ENCODE measurements around the gene SH3BGRL2. TPM values are rescaled to one million over a fixed set of nuclear protein-coding genes. Genes with fewer than 3 reads are reported as not detected.
A peak's percentile ranks its signal among the peaks of the same experiment; 100 is the strongest.

SH3BGRL2 gene
- total RNA-seq, 1 experiment from 2014 or later = 13.5 TPM

DNA sequence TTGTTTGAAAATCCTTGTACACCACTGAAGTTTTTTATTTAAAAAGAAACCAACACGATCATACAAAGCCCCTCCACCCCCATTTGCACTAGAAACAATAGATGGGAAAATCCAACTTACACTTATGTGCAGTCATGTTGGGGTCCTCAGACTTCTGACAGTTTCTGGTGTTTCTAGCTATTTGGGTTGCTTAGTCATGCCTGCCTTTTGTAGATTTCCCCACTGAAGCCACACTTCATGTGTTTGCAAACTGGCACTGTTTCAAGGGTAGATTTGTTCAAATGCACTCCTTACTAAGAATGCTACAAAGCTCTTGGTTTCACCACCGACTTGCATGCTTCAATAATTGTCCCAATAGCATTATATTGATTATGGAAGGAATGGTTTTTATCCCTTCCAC is 1.5 kb downstream of the SH3BGRL2 start:
- no peak for DNase-seq (ENCODE audit: low spot score)
- TF ChIP-seq, protein P1, sequence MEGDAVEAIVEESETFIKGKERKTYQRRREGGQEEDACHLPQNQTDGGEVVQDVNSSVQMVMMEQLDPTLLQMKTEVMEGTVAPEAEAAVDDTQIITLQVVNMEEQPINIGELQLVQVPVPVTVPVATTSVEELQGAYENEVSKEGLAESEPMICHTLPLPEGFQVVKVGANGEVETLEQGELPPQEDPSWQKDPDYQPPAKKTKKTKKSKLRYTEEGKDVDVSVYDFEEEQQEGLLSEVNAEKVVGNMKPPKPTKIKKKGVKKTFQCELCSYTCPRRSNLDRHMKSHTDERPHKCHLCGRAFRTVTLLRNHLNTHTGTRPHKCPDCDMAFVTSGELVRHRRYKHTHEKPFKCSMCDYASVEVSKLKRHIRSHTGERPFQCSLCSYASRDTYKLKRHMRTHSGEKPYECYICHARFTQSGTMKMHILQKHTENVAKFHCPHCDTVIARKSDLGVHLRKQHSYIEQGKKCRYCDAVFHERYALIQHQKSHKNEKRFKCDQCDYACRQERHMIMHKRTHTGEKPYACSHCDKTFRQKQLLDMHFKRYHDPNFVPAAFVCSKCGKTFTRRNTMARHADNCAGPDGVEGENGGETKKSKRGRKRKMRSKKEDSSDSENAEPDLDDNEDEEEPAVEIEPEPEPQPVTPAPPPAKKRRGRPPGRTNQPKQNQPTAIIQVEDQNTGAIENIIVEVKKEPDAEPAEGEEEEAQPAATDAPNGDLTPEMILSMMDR (conservative IDR thresholded peaks at IDR 0.05; ENCODE audit: low read depth, low read length) = no peak
- TF ChIP-seq EZH2 (IDR thresholded peaks at IDR 0.05; ENCODE audit: borderline replicate concordance, low read depth, low read length, poor library complexity, severe bottlenecking) = no peak
- POLR2A ChIA-PET (ENCODE audit: low non-redundant PET) = interaction anchor here (0.7 kb wide), 1 partner anchor 32 kb away, joined by 3 read pairs; no protein-coding TSS in a partner anchor
- no peaks in the 10 kb centered on the region for H3K9me3 ChIP-seq (ENCODE audit: low read depth, low read length, poor library complexity, severe bottlenecking)
- no peak overlapping the region for H3K27ac ChIP-seq (ENCODE audit: low read depth, low read length, poor library complexity, severe bottlenecking)
- CTCF ChIA-PET = no interaction called here
- no peaks in the 10 kb centered on the region for H3K36me3 ChIP-seq (ENCODE audit: insufficient read depth, low read length, poor library complexity, severe bottlenecking)
- peaks cover 13% of the 10 kb centered on the region for H3K4me1 ChIP-seq (ENCODE audit: insufficient read depth, low read length, poor library complexity, severe bottlenecking)
- BruUV-seq (replicated peaks) = no TSS peak
- intact Hi-C loops (cut with micrococcal nuclease; ENCODE audit: unreplicated experiment) = no loop called here
- no peaks in the 10 kb centered on the region for H3K27me3 ChIP-seq (replicated peaks; ENCODE audit: insufficient read depth, low read depth, low read length, poor library complexity)
- H3K4me3 ChIP-seq (ENCODE audit: low read depth, low read length, poor library complexity, severe bottlenecking) = peak overlapping the region; percentile 87

DNA sequence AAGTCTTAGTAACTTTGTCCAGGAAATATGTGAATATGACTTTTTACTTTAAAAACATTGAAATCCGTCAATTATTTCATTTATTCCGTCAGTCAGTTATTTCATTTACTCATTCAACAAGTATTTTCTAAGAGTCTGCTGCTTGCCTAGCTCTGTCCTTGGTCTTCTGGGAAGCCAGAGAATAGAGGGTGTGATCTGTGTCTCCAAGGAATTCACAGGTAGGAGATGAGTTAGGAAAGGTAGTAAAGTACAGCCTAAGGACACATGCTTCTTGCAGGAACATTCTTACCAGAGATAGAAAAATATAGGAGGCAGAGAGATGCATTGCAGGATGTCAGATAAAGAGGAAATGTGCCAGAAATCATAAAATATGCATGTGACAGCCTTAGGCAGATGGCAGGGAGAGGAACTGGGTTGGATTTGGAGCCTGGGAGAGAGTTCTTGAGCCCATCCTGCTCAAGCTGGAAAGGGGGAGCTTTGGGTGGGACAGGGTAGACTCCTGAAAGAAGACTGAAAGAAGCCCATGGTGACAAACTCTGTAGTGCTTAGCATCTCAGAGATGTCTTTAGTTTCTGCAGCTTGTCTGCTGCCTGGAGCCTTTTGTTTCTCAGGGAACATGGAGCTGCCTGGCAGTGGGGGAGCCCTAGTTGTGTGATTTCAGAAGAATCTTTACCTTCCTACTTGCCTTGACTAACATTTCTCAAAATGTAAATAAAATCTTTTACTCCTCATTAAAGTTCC is 3.5 kb downstream of the SH3BGRL2 start:
- no TSS peak for BruUV-seq (replicated peaks)
- intact Hi-C loops (cut with micrococcal nuclease; ENCODE audit: unreplicated experiment) = no loop called here
- peak overlapping the region; percentile 45 for H3K27ac ChIP-seq (ENCODE audit: low read depth, low read length, poor library complexity, severe bottlenecking)

DNA sequence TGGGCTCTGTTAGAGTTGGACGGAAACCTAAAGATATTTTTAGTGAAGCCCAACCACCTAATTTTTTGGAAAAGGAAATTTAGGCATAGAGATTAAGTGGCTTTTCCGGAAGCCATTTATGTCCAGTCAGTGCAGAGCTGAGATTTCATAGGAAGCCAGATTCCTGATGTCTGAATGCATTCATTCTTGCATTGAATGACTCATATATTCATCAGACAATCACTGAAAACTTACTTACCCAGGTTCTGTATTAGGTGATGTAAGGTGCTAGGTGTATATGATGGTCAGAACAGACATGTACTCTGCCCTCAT is 4.1 kb downstream of the SH3BGRL2 start:
- TF ChIP-seq, protein P1 (conservative IDR thresholded peaks at IDR 0.05; ENCODE audit: low read depth, low read length) = no peak
- TF ChIP-seq EZH2 (IDR thresholded peaks at IDR 0.05; ENCODE audit: borderline replicate concordance, low read depth, low read length, poor library complexity, severe bottlenecking) = no peak
- no TSS peak for BruUV-seq (replicated peaks)
- Histone ChIP-seq H3K9me3 (ENCODE audit: low read depth, low read length, poor library complexity, severe bottlenecking) (no peaks in the 10 kb centered on the region), H3K27ac (ENCODE audit: low read depth, low read length, poor library complexity, severe bottlenecking) (peak overlapping the region; percentile 45), H3K4me3 (ENCODE audit: low read depth, low read length, poor library complexity, severe bottlenecking) (no peak overlapping the region), H3K4me1 (ENCODE audit: insufficient read depth, low read length, poor library complexity, severe bottlenecking) (peaks cover 17% of the 10 kb centered on the region), H3K27me3 (replicated peaks; ENCODE audit: insufficient read depth, low read depth, low read length, poor library complexity) (no peaks in the 10 kb centered on the region), H3K36me3 (ENCODE audit: insufficient read depth, low read length, poor library complexity, severe bottlenecking) (no peaks in the 10 kb centered on the region)
- CTCF ChIA-PET = no interaction called here
- DNase-seq (ENCODE audit: low spot score) = peak; percentile 43
- POLR2A ChIA-PET (ENCODE audit: low non-redundant PET) = no interaction called here
- intact Hi-C loops (cut with micrococcal nuclease; ENCODE audit: unreplicated experiment) = no loop called here

More for the DNA sequence above, 3.5 kb downstream of the SH3BGRL2 start:
- H3K4me1 ChIP-seq (ENCODE audit: insufficient read depth, low read length, poor library complexity, severe bottlenecking) = peaks cover 13% of the 10 kb centered on the region
- no peaks in the 10 kb centered on the region for H3K9me3 ChIP-seq (ENCODE audit: low read depth, low read length, poor library complexity, severe bottlenecking)
- TF ChIP-seq, protein P1 (conservative IDR thresholded peaks at IDR 0.05; ENCODE audit: low read depth, low read length) = no peak
- no peak for TF ChIP-seq EZH2 (IDR thresholded peaks at IDR 0.05; ENCODE audit: borderline replicate concordance, low read depth, low read length, poor library complexity, severe bottlenecking)
- no peaks in the 10 kb centered on the region for H3K36me3 ChIP-seq (ENCODE audit: insufficient read depth, low read length, poor library complexity, severe bottlenecking)
- peak; percentile 29 for DNase-seq (ENCODE audit: low spot score)
- H3K4me3 ChIP-seq (ENCODE audit: low read depth, low read length, poor library complexity, severe bottlenecking) = no peak overlapping the region
- H3K27me3 ChIP-seq (replicated peaks; ENCODE audit: insufficient read depth, low read depth, low read length, poor library complexity) = no peaks in the 10 kb centered on the region
- CTCF ChIA-PET = no interaction called here
- POLR2A ChIA-PET (ENCODE audit: low non-redundant PET) = no interaction called here
